HFFc6 (cell line): ENCODE data around the gene TAF11L14. TPM values are rescaled to one million over a fixed set of nuclear protein-coding genes. Genes with fewer than 3 reads are reported as not detected.
"Not testable (repeated sequence)": the region's sequence is repeated elsewhere in the genome, so short reads cannot be mapped to it uniquely, and the experiment has no call there.

ENCODE experiments used
- DNase-seq: peaks from one replicate; pipeline ENCODE4 v3.0.0-alpha.2; 2018
- H3K27ac Mint-ChIP-seq: 2 replicates; pipeline ENCODE4 v1.8.0; 2020; ENCODE audit warnings: mild to moderate bottlenecking, mixed read lengths
- H3K27me3 Mint-ChIP-seq: 2 replicates; pipeline ENCODE4 v1.8.0; 2021; ENCODE audit warnings: mild to moderate bottlenecking, moderate library complexity, mixed read lengths; ENCODE audit not compliant: insufficient read depth
- H3K36me3 Mint-ChIP-seq: 2 replicates; pipeline ENCODE4 v1.8.0; 2021; ENCODE audit warnings: low read depth, mixed read lengths
- H3K4me1 Mint-ChIP-seq: 2 replicates; pipeline ENCODE4 v1.8.0; 2020; ENCODE audit warnings: low read depth, mixed read lengths
- H3K4me3 Mint-ChIP-seq: 2 replicates; pipeline ENCODE4 v1.8.0; 2020; ENCODE audit warnings: mild to moderate bottlenecking, moderate library complexity, mixed read lengths
- H3K9me3 Mint-ChIP-seq: 2 replicates; pipeline ENCODE4 v1.8.0; 2020; ENCODE audit warnings: mild to moderate bottlenecking, mixed read lengths
- CTCF ChIP-seq: fragments of 200-600 bp; sonication (generic); IDR thresholded peaks from 2 replicates; pipeline ENCODE4 v1.5.0; 2021; ENCODE audit warnings: antibody characterized with exemption, mild to moderate bottlenecking
- long read RNA-seq: library from polyadenylated mRNA; unstranded; transcript quantifications from one replicate; pipeline ENCODE4 v2.0.0, GENCODE V29; 2019
- total RNA-seq, 6 experiments: library from RNA; stranded (reverse); fragmentation: NEBNext Ultra II Directional; extraction: Animal tissue kit (Norgen Biotek cat#: 25700); gene quantifications; 2 replicates in 1 of 6; 3 replicates in 5 of 6; pipeline ENCODE4 v1.2.3, GENCODE V29; 2021

TAF11L14 gene
- total RNA-seq, result not detected
- long read RNA-seq, result 0 reads

- no peak for DNase-seq
- no peaks in the 10 kb centered on the region; the same call in 1 of the 2 replicates for H3K9me3 Mint-ChIP-seq
- H3K4me3 Mint-ChIP-seq, result no peak within 1 kb of the TSS
- no peaks in the 10 kb centered on the region for H3K27me3 Mint-ChIP-seq
- H3K27ac Mint-ChIP-seq, result no peak within 1 kb of the TSS
- no peaks in the 10 kb centered on the region for H3K4me1 Mint-ChIP-seq
- no peaks in the 10 kb centered on the region for H3K36me3 Mint-ChIP-seq
- TF ChIP-seq CTCF, result no peak
Measured at GRCh38 chr5:17634160-17634559, at the start of gene TAF11L14. TSS of gene TAF11L14 (plus strand) at chr5:17634460.

GRCh38 chr5:17585658-17586057 is 48.6 kb upstream of the TAF11L14 start, which contains the start of gene TAF11L7:
TSS of gene TAF11L7 (minus strand) at chr5:17585758.
- not testable (repeated sequence) for H3K27me3 Mint-ChIP-seq, H3K4me1 Mint-ChIP-seq, H3K4me3 Mint-ChIP-seq

GRCh38 chr5:17590860-17591259 is 43.4 kb upstream of the TAF11L14 start, which contains the start of gene TAF11L8:
TSS of gene TAF11L8 (minus strand) at chr5:17590960.
- DNase-seq, H3K4me3 Mint-ChIP-seq, H3K9me3 Mint-ChIP-seq, H3K36me3 Mint-ChIP-seq, H3K27ac Mint-ChIP-seq, H3K27me3 Mint-ChIP-seq, H3K4me1 Mint-ChIP-seq: not testable (repeated sequence)

More at GRCh38 chr5:17585658-17586057, 48.6 kb upstream of the TAF11L14 start, which contains the start of gene TAF11L7:
- DNase-seq, H3K27ac Mint-ChIP-seq, H3K9me3 Mint-ChIP-seq, H3K36me3 Mint-ChIP-seq: not testable (repeated sequence)

GRCh38 chr5:17594255-17594654 is 40.0 kb upstream of the TAF11L14 start, which contains the start of gene TAF11L9:
TSS of gene TAF11L9 (minus strand) at chr5:17594394.
- not testable (repeated sequence) for H3K4me1 Mint-ChIP-seq, H3K9me3 Mint-ChIP-seq, DNase-seq, H3K27ac Mint-ChIP-seq, H3K27me3 Mint-ChIP-seq, H3K4me3 Mint-ChIP-seq, H3K36me3 Mint-ChIP-seq

- not testable (repeated sequence) for H3K27me3 Mint-ChIP-seq, H3K9me3 Mint-ChIP-seq, DNase-seq, H3K36me3 Mint-ChIP-seq, H3K4me3 Mint-ChIP-seq, H3K4me1 Mint-ChIP-seq, H3K27ac Mint-ChIP-seq
Measured at GRCh38 chr5:17597728-17598127, 36.5 kb upstream of the TAF11L14 start, which contains the start of gene TAF11L10. TSS of gene TAF11L10 (minus strand) at chr5:17597828.

- DNase-seq, H3K4me1 Mint-ChIP-seq: not testable (repeated sequence)
Measured at GRCh38 chr5:17603880-17604279, 30.4 kb upstream of the TAF11L14 start, which contains the start of gene TAF11L11. TSS of gene TAF11L11 (plus strand) at chr5:17604183.

GRCh38 chr5:17604951-17605350 is 29.3 kb upstream of the TAF11L14 start:
- H3K27ac Mint-ChIP-seq, result no peak overlapping the region
- peaks cover 2% of the 10 kb centered on the region for H3K27me3 Mint-ChIP-seq
- TF ChIP-seq CTCF, result no peak
- H3K36me3 Mint-ChIP-seq, result no peaks in the 10 kb centered on the region
- no peak overlapping the region for H3K4me3 Mint-ChIP-seq
- H3K4me1 Mint-ChIP-seq, result no peaks in the 10 kb centered on the region
- no peak for DNase-seq
- peaks cover 10% of the 10 kb centered on the region for H3K9me3 Mint-ChIP-seq

More at GRCh38 chr5:17603880-17604279, 30.4 kb upstream of the TAF11L14 start, which contains the start of gene TAF11L11:
- not testable (repeated sequence) for H3K27ac Mint-ChIP-seq, H3K27me3 Mint-ChIP-seq, H3K4me3 Mint-ChIP-seq, H3K36me3 Mint-ChIP-seq
- peaks cover 10% of the 10 kb centered on the region for H3K9me3 Mint-ChIP-seq

- H3K36me3 Mint-ChIP-seq, H3K4me1 Mint-ChIP-seq, DNase-seq, H3K27ac Mint-ChIP-seq, H3K27me3 Mint-ChIP-seq, H3K4me3 Mint-ChIP-seq: not testable (repeated sequence)
- H3K9me3 Mint-ChIP-seq, result peaks cover 14% of the 10 kb centered on the region
Measured at GRCh38 chr5:17607461-17607860, 26.8 kb upstream of the TAF11L14 start.

- H3K36me3 Mint-ChIP-seq, H3K4me1 Mint-ChIP-seq, H3K4me3 Mint-ChIP-seq, DNase-seq, H3K27ac Mint-ChIP-seq, H3K27me3 Mint-ChIP-seq: not testable (repeated sequence)
- H3K9me3 Mint-ChIP-seq, result peaks cover 10% of the 10 kb centered on the region; the same call in 1 of the 2 replicates
Measured at GRCh38 chr5:17610092-17610491, 24.2 kb upstream of the TAF11L14 start, which contains the start of gene TAF11L12. TSS of gene TAF11L12 (plus strand) at chr5:17610392.
